ENCODE results near the gene CDHR3. TPM values are rescaled to one million over a fixed set of nuclear protein-coding genes. Genes with fewer than 3 reads are reported as not detected.
A peak's percentile ranks its signal among the peaks of the same experiment; 100 is the strongest.

Gene CDHR3
- polyA plus RNA-seq, 2 of the 4 experiments (the other 2 are of a cell fraction) = 4.0 to 4.5 TPM

DNA sequence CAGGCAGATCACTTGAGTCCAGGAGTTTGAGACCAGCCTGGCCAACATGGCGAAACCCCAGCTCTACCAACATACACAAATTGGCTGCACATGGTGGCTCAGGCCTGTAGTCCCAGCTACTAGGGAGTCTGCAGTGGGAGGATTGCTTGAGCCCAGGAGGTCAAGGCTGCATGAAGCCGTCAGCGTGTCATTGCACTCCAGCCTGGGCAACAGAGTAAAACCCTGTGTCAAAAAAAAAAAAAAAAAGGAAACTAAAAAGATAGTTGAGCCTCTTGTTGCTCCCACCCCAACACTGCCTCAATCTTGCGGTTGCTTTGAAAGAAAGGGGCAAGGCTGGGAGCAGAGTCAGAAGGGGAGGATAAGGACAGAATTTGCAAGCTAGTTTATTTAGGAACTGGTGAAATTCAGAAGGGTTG lies 79.1 kb downstream of the CDHR3 start:
- Histone ChIP-seq H3K4me1 (0 out of 3 replicates have a peak, but pooled peaks cover 2% of the 10 kb centered on the region), H3K4me3 (no peak overlapping the region), H3K9me3 (no peaks in the 10 kb centered on the region), H3K4me2 (peak overlapping the region; percentile 68), H3K27ac (peak overlapping the region in 1 of 2 experiments; percentile 32; a peak in 1 of 6 replicates)
- no peak for FAIRE-seq
- DNase-seq (ENCODE audit: low read depth in 1 of 2, low spot score in 1 of 2) = no peak
- peak in 1 of 2 experiments; percentile 13; a peak in 3 of 6 replicates for ATAC-seq
- TF ChIP-seq POLR2A (IDR thresholded peaks at IDR 0.05; ENCODE audit: low read length) (no peak), ESRRA (IDR thresholded peaks at IDR 0.05; ENCODE audit: borderline replicate concordance, low read length) (no peak), RARB (CRISPR knock-in tag; IDR thresholded peaks at IDR 0.05) (no peak), POLR2AphosphoS2 (conservative IDR thresholded peaks at IDR 0.05; ENCODE audit: low read length) (no peak), HOXB5 (CRISPR knock-in tag; IDR thresholded peaks at IDR 0.05) (no peak), CBX8 (IDR thresholded peaks at IDR 0.05) (no peak), NR3C1 (IDR thresholded peaks at IDR 0.05) (no peak), GATA3 (IDR thresholded peaks at IDR 0.05; ENCODE audit: borderline replicate concordance) (no peak)
- TF ChIP-seq, protein P1, sequence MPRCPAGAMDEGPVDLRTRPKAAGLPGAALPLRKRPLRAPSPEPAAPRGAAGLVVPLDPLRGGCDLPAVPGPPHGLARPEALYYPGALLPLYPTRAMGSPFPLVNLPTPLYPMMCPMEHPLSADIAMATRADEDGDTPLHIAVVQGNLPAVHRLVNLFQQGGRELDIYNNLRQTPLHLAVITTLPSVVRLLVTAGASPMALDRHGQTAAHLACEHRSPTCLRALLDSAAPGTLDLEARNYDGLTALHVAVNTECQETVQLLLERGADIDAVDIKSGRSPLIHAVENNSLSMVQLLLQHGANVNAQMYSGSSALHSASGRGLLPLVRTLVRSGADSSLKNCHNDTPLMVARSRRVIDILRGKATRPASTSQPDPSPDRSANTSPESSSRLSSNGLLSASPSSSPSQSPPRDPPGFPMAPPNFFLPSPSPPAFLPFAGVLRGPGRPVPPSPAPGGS (IDR thresholded peaks at IDR 0.05) = no peak
- TF ChIP-seq, protein P2, sequence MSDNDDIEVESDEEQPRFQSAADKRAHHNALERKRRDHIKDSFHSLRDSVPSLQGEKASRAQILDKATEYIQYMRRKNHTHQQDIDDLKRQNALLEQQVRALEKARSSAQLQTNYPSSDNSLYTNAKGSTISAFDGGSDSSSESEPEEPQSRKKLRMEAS (IDR thresholded peaks at IDR 0.05) = no peak
- TF ChIP-seq, protein P3, sequence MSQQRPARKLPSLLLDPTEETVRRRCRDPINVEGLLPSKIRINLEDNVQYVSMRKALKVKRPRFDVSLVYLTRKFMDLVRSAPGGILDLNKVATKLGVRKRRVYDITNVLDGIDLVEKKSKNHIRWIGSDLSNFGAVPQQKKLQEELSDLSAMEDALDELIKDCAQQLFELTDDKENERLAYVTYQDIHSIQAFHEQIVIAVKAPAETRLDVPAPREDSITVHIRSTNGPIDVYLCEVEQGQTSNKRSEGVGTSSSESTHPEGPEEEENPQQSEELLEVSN (IDR thresholded peaks at IDR 0.05; ENCODE audit: borderline replicate concordance, low read depth) = no peak
- CTCF ChIA-PET = interaction anchor here (0.6 to 14.5 kb wide), 64 partner anchors 9 to 1073 kb away, joined by 3 to 251 read pairs (median 4); no protein-coding TSS in a partner anchor
- POLR2A ChIA-PET = interaction anchor here (0.7 kb wide), 1 partner anchor 165 kb away, joined by 4 read pairs; no protein-coding TSS in a partner anchor
- whole genome bisulfite sequencing (ENCODE audit: missing lambda C conversion rate) = 92% methylated on average over 4 of the region's 4 CpGs

DNA sequence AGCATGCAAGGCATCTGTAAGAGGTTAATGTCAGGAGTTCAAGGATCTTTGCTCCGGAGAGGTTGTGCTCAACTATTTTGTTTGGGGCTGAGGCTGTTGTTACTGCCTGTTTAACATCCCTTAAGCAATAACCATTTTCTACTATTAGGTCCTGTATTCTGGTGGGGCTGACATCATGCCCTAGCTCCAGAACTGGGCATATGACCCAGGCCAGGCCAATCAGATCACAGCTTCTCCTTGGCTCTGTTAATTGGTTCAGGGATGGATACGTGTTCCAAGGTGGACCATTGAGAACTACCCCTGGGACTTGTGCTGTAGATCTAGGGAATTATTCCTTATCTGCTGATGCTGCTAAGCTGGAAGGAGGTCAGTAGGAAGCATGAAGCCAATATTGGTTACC lies 82.1 kb downstream of the CDHR3 start:
- no peak for ATAC-seq
- Histone ChIP-seq H3K9me3 (no peaks in the 10 kb centered on the region), H3K4me3 (no peak overlapping the region), H3K4me2 (no peak overlapping the region), H3K4me1 (0 out of 3 replicates have a peak, but pooled peaks cover 2% of the 10 kb centered on the region), H3K27ac (no peak overlapping the region)
- no peak for TF ChIP-seq MAZ (IDR thresholded peaks at IDR 0.05; ENCODE audit: borderline replicate concordance, low read depth, low read length)
- TF ChIP-seq CBX8 (IDR thresholded peaks at IDR 0.05) = no peak
- TF ChIP-seq HEYL (CRISPR knock-in tag; IDR thresholded peaks at IDR 0.05) = no peak
- TF ChIP-seq, protein P4, sequence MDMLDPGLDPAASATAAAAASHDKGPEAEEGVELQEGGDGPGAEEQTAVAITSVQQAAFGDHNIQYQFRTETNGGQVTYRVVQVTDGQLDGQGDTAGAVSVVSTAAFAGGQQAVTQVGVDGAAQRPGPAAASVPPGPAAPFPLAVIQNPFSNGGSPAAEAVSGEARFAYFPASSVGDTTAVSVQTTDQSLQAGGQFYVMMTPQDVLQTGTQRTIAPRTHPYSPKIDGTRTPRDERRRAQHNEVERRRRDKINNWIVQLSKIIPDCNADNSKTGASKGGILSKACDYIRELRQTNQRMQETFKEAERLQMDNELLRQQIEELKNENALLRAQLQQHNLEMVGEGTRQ (IDR thresholded peaks at IDR 0.05) = 0 out of 2 replicates have a peak, but pooled peaks have one; percentile 14
- WGBS (ENCODE audit: missing lambda C conversion rate) = 30% methylated on average over 2 of the region's 2 CpGs
- FAIRE-seq = no peak
- DNase-seq (ENCODE audit: low read depth in 1 of 2, low spot score in 1 of 2) = peak in 1 of 2 experiments; percentile 9
- ChIA-PET POLR2A (interaction anchor here (0.6 kb wide), 1 partner anchor 67 kb away, joined by 4 read pairs; the partner anchor contains the start of gene SYPL1), CTCF (interaction anchor here (1.7 to 14.5 kb wide), 7 partner anchors 11 to 393 kb away, joined by 5 to 251 read pairs (median 53); no protein-coding TSS in a partner anchor)

DNA sequence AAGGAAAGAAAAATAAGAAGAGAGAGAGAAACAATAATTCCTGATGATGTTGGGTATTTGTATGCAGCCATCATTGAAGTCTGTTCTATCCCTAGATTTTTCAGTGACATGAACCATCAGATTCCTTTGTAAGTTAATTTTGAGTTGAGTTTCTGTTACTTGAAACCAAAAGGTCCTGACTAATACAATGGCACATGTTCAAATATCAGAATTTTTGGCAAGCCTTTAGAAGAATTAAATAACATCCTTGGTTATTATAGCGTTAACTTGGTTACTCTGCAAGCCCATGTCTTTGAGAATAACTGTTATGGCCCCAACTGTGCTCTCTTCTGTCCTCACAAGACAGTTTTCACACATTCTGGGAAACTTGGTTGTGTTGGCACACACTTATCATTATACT lies 82.5 kb downstream of the CDHR3 start:
- H3K27ac ChIP-seq = no peak overlapping the region
- no peak for TF ChIP-seq RFX5 (IDR thresholded peaks at IDR 0.05)
- TF ChIP-seq, protein P5, sequence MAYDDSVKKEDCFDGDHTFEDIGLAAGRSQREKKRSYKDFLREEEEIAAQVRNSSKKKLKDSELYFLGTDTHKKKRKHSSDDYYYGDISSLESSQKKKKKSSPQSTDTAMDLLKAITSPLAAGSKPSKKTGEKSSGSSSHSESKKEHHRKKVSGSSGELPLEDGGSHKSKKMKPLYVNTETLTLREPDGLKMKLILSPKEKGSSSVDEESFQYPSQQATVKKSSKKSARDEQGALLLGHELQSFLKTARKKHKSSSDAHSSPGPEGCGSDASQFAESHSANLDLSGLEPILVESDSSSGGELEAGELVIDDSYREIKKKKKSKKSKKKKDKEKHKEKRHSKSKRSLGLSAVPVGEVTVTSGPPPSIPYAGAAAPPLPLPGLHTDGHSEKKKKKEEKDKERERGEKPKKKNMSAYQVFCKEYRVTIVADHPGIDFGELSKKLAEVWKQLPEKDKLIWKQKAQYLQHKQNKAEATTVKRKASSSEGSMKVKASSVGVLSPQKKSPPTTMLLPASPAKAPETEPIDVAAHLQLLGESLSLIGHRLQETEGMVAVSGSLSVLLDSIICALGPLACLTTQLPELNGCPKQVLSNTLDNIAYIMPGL (CRISPR knock-in tag; IDR thresholded peaks at IDR 0.05; ENCODE audit: borderline replicate concordance) = no peak
- TF ChIP-seq TFCP2L1 (CRISPR knock-in tag; IDR thresholded peaks at IDR 0.05) = no peak
- no peak for TF ChIP-seq JUNB (IDR thresholded peaks at IDR 0.05)
- TF ChIP-seq, protein P6, sequence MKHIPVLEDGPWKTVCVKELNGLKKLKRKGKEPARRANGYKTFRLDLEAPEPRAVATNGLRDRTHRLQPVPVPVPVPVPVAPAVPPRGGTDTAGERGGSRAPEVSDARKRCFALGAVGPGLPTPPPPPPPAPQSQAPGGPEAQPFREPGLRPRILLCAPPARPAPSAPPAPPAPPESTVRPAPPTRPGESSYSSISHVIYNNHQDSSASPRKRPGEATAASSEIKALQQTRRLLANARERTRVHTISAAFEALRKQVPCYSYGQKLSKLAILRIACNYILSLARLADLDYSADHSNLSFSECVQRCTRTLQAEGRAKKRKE (CRISPR knock-in tag; IDR thresholded peaks at IDR 0.05; ENCODE audit: low read depth) = no peak
- no peak for TF ChIP-seq POLR2AphosphoS2 (conservative IDR thresholded peaks at IDR 0.05; ENCODE audit: low read length)
- no peak for TF ChIP-seq NFE2L2 (conservative IDR thresholded peaks at IDR 0.05; ENCODE audit: low read length)
- no peak for TF ChIP-seq SMC3 (IDR thresholded peaks at IDR 0.05)
- TF ChIP-seq, protein P2 (IDR thresholded peaks at IDR 0.05) = no peak
- TF ChIP-seq PHF8 (IDR thresholded peaks at IDR 0.05; ENCODE audit: borderline replicate concordance, low read depth) = no peak
- no peak for TF ChIP-seq POLR2A (IDR thresholded peaks at IDR 0.05; ENCODE audit: low read length)
- no peak for TF ChIP-seq ZSCAN20 (CRISPR knock-in tag; IDR thresholded peaks at IDR 0.05)
- no peak for TF ChIP-seq JUN (IDR thresholded peaks at IDR 0.05)
- no peak for TF ChIP-seq HDAC2 (IDR thresholded peaks at IDR 0.05)
- TF ChIP-seq, protein P4 (IDR thresholded peaks at IDR 0.05) = no peak
- H3K4me1 ChIP-seq = 0 out of 3 replicates have a peak, but pooled peaks cover 2% of the 10 kb centered on the region
- no peaks in the 10 kb centered on the region for H3K9me3 ChIP-seq
- DNase-seq (ENCODE audit: low read depth in 1 of 2, low spot score in 1 of 2) (no peak), ATAC-seq (no peak), FAIRE-seq (no peak)
- WGBS (ENCODE audit: missing lambda C conversion rate) = 2% methylated on average over 1 of the region's 1 CpG
- no peak overlapping the region for H3K4me3 ChIP-seq
- CTCF ChIA-PET = interaction anchor here (1.7 to 14.5 kb wide), 5 partner anchors 11 to 393 kb away, joined by 5 to 251 read pairs (median 73); no protein-coding TSS in a partner anchor
- no peak overlapping the region for H3K4me2 ChIP-seq
- POLR2A ChIA-PET = interaction anchor here (0.6 kb wide), 1 partner anchor 66 kb away, joined by 4 read pairs; the partner anchor contains the start of gene SYPL1
